Mucosa of stomach (tissue), 1 donor: ENCODE results near the gene LIPH.

Experiments
- H3K27me3 ChIP-seq: one replicate; pipeline ENCODE4 v1.7.0; 2013; ENCODE audit warnings: mild to moderate bottlenecking, low read length; ENCODE audit not compliant: control insufficient read depth, insufficient read depth
- H3K36me3 ChIP-seq: one replicate; pipeline ENCODE4 v1.7.0; 2013; ENCODE audit warnings: low read length; ENCODE audit not compliant: control insufficient read depth, insufficient read depth
- H3K4me1 ChIP-seq: one replicate; pipeline ENCODE4 v1.7.0; 2013; ENCODE audit warnings: mild to moderate bottlenecking, low read length; ENCODE audit not compliant: control insufficient read depth, insufficient read depth
- H3K4me3 ChIP-seq: one replicate; pipeline ENCODE4 v1.7.0; 2013; ENCODE audit warnings: low read length
- H3K9ac ChIP-seq: one replicate; pipeline ENCODE4 v1.7.0; 2013; ENCODE audit warnings: mild to moderate bottlenecking, low read length, moderate library complexity
- H3K9me3 ChIP-seq: one replicate; pipeline ENCODE4 v1.7.0; 2013; ENCODE audit warnings: mild to moderate bottlenecking, low read length, moderate library complexity; ENCODE audit not compliant: control insufficient read depth
- donor health status: Pancreatic carcinoma.

The LIPH gene

GRCh38 chr3:185508335-185508991, 43.9 kb downstream of the LIPH start:
- H3K4me3 ChIP-seq: no peak overlapping the region
- no peak overlapping the region for H3K9ac ChIP-seq

GRCh38 chr3:185507883-185508282, 44.5 kb downstream of the LIPH start:
- H3K4me1 ChIP-seq: peaks cover 24% of the 10 kb centered on the region
- no peaks in the 10 kb centered on the region for H3K27me3 ChIP-seq
- no peak overlapping the region for H3K4me3 ChIP-seq
- no peak overlapping the region for H3K9ac ChIP-seq
- H3K9me3 ChIP-seq: no peaks in the 10 kb centered on the region
- peaks cover 6% of the 10 kb centered on the region for H3K36me3 ChIP-seq

More at GRCh38 chr3:185508335-185508991, 43.9 kb downstream of the LIPH start:
- Histone ChIP-seq H3K9me3 (no peaks in the 10 kb centered on the region), H3K27me3 (no peaks in the 10 kb centered on the region), H3K36me3 (peaks cover 6% of the 10 kb centered on the region), H3K4me1 (peaks cover 18% of the 10 kb centered on the region)

GRCh38 chr3:185504636-185505035, 47.8 kb downstream of the LIPH start:
- Histone ChIP-seq H3K36me3 (no peaks in the 10 kb centered on the region), H3K9ac (peak overlapping the region; percentile 26), H3K4me1 (peaks cover 27% of the 10 kb centered on the region), H3K4me3 (no peak overlapping the region), H3K27me3 (no peaks in the 10 kb centered on the region), H3K9me3 (no peaks in the 10 kb centered on the region)

GRCh38 chr3:185503521-185503920, 48.9 kb downstream of the LIPH start:
- peaks cover 30% of the 10 kb centered on the region for H3K4me1 ChIP-seq
- H3K9me3 ChIP-seq: no peaks in the 10 kb centered on the region
- H3K9ac ChIP-seq: no peak overlapping the region
- no peak overlapping the region for H3K4me3 ChIP-seq
- H3K36me3 ChIP-seq: no peaks in the 10 kb centered on the region
- H3K27me3 ChIP-seq: no peaks in the 10 kb centered on the region

- Histone ChIP-seq H3K27me3 (no peaks in the 10 kb centered on the region), H3K36me3 (no peaks in the 10 kb centered on the region), H3K4me1 (peaks cover 30% of the 10 kb centered on the region)
Observed at GRCh38 chr3:185502987-185503386, 49.4 kb downstream of the LIPH start.

GRCh38 chr3:185498503-185499396, 53.6 kb downstream of the LIPH start, which contains the start of gene TMEM41A:
TSS of gene TMEM41A (minus strand) at chr3:185499035. CDS start at chr3:185498961, 74 bp downstream.
- no peaks in the 10 kb centered on the region for H3K9me3 ChIP-seq
- H3K27me3 ChIP-seq: no peaks in the 10 kb centered on the region
- H3K36me3 ChIP-seq: peaks cover 6% of the 10 kb centered on the region
- H3K4me1 ChIP-seq: peaks cover 23% of the 10 kb centered on the region
- peak within 1 kb of the TSS; percentile 78 for H3K4me3 ChIP-seq
- peak within 1 kb of the TSS; percentile 92 for H3K9ac ChIP-seq

More at GRCh38 chr3:185502987-185503386, 49.4 kb downstream of the LIPH start:
- Histone ChIP-seq H3K9ac (no peak overlapping the region), H3K9me3 (no peaks in the 10 kb centered on the region), H3K4me3 (no peak overlapping the region)

- H3K36me3 ChIP-seq: no peaks in the 10 kb centered on the region
- no peaks in the 10 kb centered on the region for H3K9me3 ChIP-seq
- no peak overlapping the region for H3K9ac ChIP-seq
- peaks cover 10% of the 10 kb centered on the region for H3K4me1 ChIP-seq
- H3K4me3 ChIP-seq: no peak overlapping the region
- H3K27me3 ChIP-seq: no peaks in the 10 kb centered on the region
Observed at GRCh38 chr3:185490241-185490640, 62.1 kb downstream of the LIPH start.

- no peak overlapping the region for H3K9ac ChIP-seq
- H3K4me1 ChIP-seq: peaks cover 10% of the 10 kb centered on the region
- no peak overlapping the region for H3K4me3 ChIP-seq
- H3K9me3 ChIP-seq: no peaks in the 10 kb centered on the region
- H3K36me3 ChIP-seq: no peaks in the 10 kb centered on the region
- no peaks in the 10 kb centered on the region for H3K27me3 ChIP-seq
Observed at GRCh38 chr3:185489462-185489861, 62.9 kb downstream of the LIPH start.

- H3K4me3 ChIP-seq: no peak overlapping the region
- H3K9me3 ChIP-seq: no peaks in the 10 kb centered on the region
- H3K27me3 ChIP-seq: no peaks in the 10 kb centered on the region
- peaks cover 10% of the 10 kb centered on the region for H3K4me1 ChIP-seq
- H3K9ac ChIP-seq: no peak overlapping the region
- no peaks in the 10 kb centered on the region for H3K36me3 ChIP-seq
Observed at GRCh38 chr3:185488465-185488864, 63.9 kb downstream of the LIPH start.

- Histone ChIP-seq H3K36me3 (peaks cover 3% of the 10 kb centered on the region), H3K9me3 (no peaks in the 10 kb centered on the region), H3K4me3 (no peak overlapping the region), H3K9ac (no peak overlapping the region), H3K4me1 (peaks cover 10% of the 10 kb centered on the region), H3K27me3 (no peaks in the 10 kb centered on the region)
Observed at GRCh38 chr3:185486394-185486793, 66.0 kb downstream of the LIPH start.

GRCh38 chr3:185484296-185484695, 68.1 kb downstream of the LIPH start:
- no peak overlapping the region for H3K4me3 ChIP-seq
- no peaks in the 10 kb centered on the region for H3K9me3 ChIP-seq
- no peaks in the 10 kb centered on the region for H3K27me3 ChIP-seq
- H3K36me3 ChIP-seq: peaks cover 9% of the 10 kb centered on the region
- peaks cover 3% of the 10 kb centered on the region for H3K4me1 ChIP-seq
- H3K9ac ChIP-seq: no peak overlapping the region

- Histone ChIP-seq H3K9me3 (no peaks in the 10 kb centered on the region), H3K4me1 (no peaks in the 10 kb centered on the region), H3K9ac (no peak overlapping the region), H3K27me3 (no peaks in the 10 kb centered on the region), H3K4me3 (no peak overlapping the region), H3K36me3 (peaks cover 9% of the 10 kb centered on the region)
Observed at GRCh38 chr3:185479373-185479945, 72.9 kb downstream of the LIPH start.
